Neural crest cell (in vitro differentiated cells): ENCODE results near the gene MANBA. TPM values are rescaled to one million over a fixed set of nuclear protein-coding genes. Genes with fewer than 3 reads are reported as not detected.

ENCODE experiments used
- DNase-seq: peaks from one replicate; pipeline ENCODE4 v3.0.0; 2021; ENCODE audit warnings: low read depth, mixed read lengths, low spot score
- H3K27ac Mint-ChIP-seq: one replicate; pipeline ENCODE4 v1.8.0; 2021; ENCODE audit warnings: mild to moderate bottlenecking, mixed read lengths; ENCODE audit not compliant: unreplicated experiment
- H3K27me3 Mint-ChIP-seq: 2 replicates; pipeline ENCODE4 v1.8.0; 2021; ENCODE audit warnings: low read depth, mild to moderate bottlenecking, mixed read lengths
- H3K36me3 Mint-ChIP-seq: 2 replicates; pipeline ENCODE4 v1.8.0; 2021; ENCODE audit warnings: low read depth, mild to moderate bottlenecking, mixed read lengths
- H3K4me1 Mint-ChIP-seq: 2 replicates; pipeline ENCODE4 v1.8.0; 2021; ENCODE audit warnings: mixed read lengths
- H3K4me3 Mint-ChIP-seq: one replicate; pipeline ENCODE4 v1.8.0; 2021; ENCODE audit warnings: mild to moderate bottlenecking, mixed read lengths
- H3K9me3 Mint-ChIP-seq: 2 replicates; pipeline ENCODE4 v1.8.0; 2021; ENCODE audit warnings: mixed read lengths
- CTCF ChIP-seq: fragments of 200-600 bp; sonication (generic); conservative IDR thresholded peaks from 2 replicates; pipeline ENCODE4 v1.5.0; 2021; ENCODE audit warnings: antibody characterized with exemption, mild to moderate bottlenecking
- total RNA-seq: library from RNA; stranded (reverse); gene quantifications from 2 replicates; pipeline ENCODE4 v1.2.1, GENCODE V29; 2021

The MANBA gene
- total RNA-seq, 1 donor from 2014 or later, result 18.4 TPM

- no peaks in the 10 kb centered on the region for H3K27me3 Mint-ChIP-seq
- no peak for TF ChIP-seq CTCF
- no peak overlapping the region for H3K4me3 Mint-ChIP-seq
- H3K9me3 Mint-ChIP-seq, result peaks cover 3% of the 10 kb centered on the region
- H3K27ac Mint-ChIP-seq, result no peak overlapping the region
- no peak for DNase-seq
- no peaks in the 10 kb centered on the region for H3K4me1 Mint-ChIP-seq
- peaks cover 15% of the 10 kb centered on the region for H3K36me3 Mint-ChIP-seq
Measured at GRCh38 chr4:102787944-102788343, 27.2 kb upstream of the MANBA start.

GRCh38 chr4:102787096-102787881, 26.5 kb upstream of the MANBA start:
- no peaks in the 10 kb centered on the region for H3K27me3 Mint-ChIP-seq
- H3K4me1 Mint-ChIP-seq, result no peaks in the 10 kb centered on the region
- peaks cover 11% of the 10 kb centered on the region for H3K36me3 Mint-ChIP-seq
- H3K9me3 Mint-ChIP-seq, result peaks cover 3% of the 10 kb centered on the region
- no peak overlapping the region for H3K27ac Mint-ChIP-seq
- no peak for TF ChIP-seq CTCF
- DNase-seq, result no peak
- no peak overlapping the region for H3K4me3 Mint-ChIP-seq

GRCh38 chr4:102786279-102786678, 25.5 kb upstream of the MANBA start:
- Mint-ChIP-seq H3K9me3 (peaks cover 3% of the 10 kb centered on the region), H3K4me1 (no peaks in the 10 kb centered on the region), H3K36me3 (peaks cover 7% of the 10 kb centered on the region), H3K4me3 (no peak overlapping the region), H3K27me3 (no peaks in the 10 kb centered on the region), H3K27ac (no peak overlapping the region)
- TF ChIP-seq CTCF, result no peak
- no peak for DNase-seq

GRCh38 chr4:102783006-102783405, 22.2 kb upstream of the MANBA start:
- H3K27ac Mint-ChIP-seq, result no peak overlapping the region
- TF ChIP-seq CTCF, result no peak
- H3K4me1 Mint-ChIP-seq, result no peaks in the 10 kb centered on the region
- H3K36me3 Mint-ChIP-seq, result no peaks in the 10 kb centered on the region
- no peak for DNase-seq
- H3K9me3 Mint-ChIP-seq, result peaks cover 3% of the 10 kb centered on the region
- H3K4me3 Mint-ChIP-seq, result no peak overlapping the region
- no peaks in the 10 kb centered on the region for H3K27me3 Mint-ChIP-seq

- no peaks in the 10 kb centered on the region for H3K4me1 Mint-ChIP-seq
- TF ChIP-seq CTCF, result no peak
- DNase-seq, result no peak
- H3K9me3 Mint-ChIP-seq, result no peaks in the 10 kb centered on the region
- no peaks in the 10 kb centered on the region for H3K36me3 Mint-ChIP-seq
- H3K27ac Mint-ChIP-seq, result no peak overlapping the region
- no peak overlapping the region for H3K4me3 Mint-ChIP-seq
- H3K27me3 Mint-ChIP-seq, result no peaks in the 10 kb centered on the region
Measured at GRCh38 chr4:102781570-102781969, 20.8 kb upstream of the MANBA start.
